GM21825 (cell line): ENCODE results near the gene KCP.

ENCODE experiments used
- ATAC-seq: cut with Tn5 transposase; IDR thresholded peaks from one replicate; pipeline ENCODE4 v1.9.1; 2021; ENCODE audit warnings: mild to moderate bottlenecking, moderate library complexity; ENCODE audit not compliant: unreplicated experiment

The KCP gene

DNA sequence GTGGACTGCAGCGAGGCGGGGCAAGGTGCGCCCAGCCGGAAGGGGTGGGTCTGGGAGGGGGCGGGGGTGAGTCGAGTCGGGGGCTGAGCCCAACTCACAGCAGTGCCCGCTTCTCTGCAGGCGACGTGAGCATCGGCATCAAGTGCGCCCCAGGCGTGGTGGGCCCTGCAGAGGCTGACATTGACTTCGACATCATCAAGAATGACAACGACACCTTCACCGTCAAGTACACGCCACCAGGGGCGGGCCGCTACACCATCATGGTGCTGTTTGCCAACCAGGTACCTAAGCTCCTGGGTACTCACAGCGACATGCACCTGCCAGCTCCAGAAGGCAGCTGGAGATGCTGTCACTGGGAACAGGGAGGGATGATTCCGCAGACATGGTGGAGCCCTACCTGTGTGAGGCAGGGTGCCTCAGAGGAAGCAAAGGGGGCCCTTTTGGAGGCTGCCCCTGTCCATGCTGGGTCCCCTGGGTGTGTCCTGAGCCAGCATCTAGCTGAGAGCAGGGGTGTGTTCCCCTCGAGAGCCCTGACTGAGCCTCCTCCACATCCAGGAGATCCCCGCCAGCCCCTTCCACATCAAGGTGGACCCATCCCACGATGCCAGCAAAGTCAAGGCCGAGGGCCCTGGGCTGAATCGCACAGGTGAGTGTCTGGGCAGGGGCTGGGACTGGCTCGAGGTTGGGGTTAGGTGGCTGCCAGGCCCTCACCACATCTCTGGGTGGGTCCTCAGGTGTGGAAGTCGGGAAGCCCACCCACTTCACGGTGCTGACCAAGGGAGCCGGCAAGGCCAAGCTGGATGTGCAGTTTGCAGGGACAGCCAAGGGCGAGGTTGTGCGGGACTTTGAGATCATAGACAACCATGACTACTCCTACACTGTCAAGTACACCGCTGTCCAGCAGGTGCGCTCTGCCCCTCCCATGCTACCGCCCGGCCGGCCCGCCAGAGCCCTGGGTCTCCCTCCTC, 67.6 kb downstream of the KCP start:
- no peak for ATAC-seq

DNA sequence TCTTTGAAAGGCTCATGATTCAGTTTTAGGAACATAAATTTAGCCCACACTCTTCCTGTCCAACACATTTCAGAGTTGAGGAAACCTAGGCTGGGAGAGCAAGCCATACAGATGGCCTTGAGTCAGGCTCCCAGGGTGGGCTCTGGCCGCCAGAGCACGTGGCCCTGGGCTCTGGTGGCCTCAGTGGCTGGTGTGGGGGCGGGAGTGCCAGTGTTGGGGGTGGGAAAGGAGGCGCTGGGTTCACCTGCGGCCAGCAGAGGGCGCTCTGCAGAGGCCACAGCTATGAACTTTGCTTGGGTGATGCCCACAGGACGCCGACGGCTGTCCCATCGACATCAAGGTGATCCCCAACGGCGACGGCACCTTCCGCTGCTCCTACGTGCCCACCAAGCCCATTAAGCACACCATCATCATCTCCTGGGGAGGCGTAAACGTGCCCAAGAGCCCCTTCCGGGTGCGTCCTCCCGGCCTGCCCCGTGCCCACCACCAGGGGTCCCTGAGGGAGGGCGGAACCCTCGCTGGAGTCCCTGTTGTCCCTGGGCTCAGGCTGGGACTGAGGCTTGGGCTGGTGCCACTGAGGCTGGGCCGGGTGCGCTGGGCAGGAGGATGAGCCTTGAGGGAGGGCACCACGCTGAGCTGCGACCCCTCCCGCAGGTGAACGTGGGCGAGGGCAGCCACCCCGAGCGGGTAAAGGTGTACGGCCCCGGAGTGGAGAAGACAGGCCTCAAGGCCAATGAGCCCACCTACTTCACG, 68.4 kb downstream of the KCP start:
- ATAC-seq: no peak

DNA sequence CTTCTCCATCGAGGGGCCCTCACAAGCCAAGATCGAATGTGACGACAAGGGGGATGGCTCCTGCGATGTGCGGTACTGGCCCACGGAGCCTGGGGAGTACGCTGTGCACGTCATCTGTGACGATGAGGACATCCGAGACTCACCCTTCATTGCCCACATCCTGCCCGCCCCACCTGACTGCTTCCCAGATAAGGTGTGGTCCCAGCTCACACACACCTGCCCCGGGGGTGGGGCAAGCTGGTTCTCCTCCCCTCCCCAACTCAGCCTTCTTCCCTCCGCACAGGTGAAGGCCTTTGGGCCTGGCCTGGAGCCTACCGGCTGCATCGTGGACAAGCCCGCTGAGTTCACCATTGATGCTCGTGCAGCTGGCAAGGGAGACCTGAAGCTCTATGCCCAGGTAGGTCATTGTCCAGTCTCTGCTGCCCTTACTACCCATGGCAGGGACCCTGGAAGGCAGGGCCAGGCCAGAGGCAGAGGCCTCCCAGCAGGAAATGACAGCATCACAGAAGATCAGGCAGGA, 69.3 kb downstream of the KCP start:
- no peak for ATAC-seq

DNA sequence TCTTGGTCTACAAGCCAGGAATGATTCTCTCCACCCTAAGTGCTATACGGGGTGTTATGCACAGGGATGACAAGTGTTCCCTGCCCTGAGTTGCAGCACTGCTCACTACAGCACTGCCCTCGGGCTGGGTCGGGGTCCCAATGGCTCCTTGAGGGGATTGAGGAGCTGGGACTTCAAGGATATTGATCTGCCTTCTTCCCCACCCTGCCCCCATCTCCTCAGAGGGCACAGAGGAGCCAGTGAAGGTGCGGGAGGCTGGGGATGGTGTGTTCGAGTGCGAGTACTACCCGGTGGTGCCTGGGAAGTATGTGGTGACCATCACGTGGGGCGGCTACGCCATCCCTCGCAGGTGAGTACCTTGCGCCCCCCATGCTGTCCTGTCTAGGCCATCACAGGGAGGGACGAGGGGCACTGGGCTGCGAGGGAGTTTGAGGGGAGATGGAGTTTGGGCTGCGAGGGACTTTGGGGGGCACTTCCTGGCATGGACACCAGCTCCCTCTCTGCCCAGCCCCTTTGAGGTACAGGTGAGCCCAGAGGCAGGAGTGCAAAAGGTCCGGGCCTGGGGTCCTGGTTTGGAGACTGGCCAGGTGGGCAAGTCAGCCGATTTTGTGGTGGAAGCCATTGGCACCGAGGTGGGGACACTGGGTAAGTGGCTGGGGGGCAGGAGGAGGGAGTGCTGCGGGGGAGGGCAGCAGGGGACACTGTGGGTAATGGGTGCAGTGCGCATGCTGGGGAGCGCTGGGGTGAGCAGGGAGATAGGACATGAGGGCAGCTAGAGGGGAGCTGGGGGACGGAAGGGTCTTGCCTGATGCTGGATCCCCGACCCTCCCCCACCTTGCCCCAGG, 70.0 kb downstream of the KCP start:
- ATAC-seq: no peak

DNA sequence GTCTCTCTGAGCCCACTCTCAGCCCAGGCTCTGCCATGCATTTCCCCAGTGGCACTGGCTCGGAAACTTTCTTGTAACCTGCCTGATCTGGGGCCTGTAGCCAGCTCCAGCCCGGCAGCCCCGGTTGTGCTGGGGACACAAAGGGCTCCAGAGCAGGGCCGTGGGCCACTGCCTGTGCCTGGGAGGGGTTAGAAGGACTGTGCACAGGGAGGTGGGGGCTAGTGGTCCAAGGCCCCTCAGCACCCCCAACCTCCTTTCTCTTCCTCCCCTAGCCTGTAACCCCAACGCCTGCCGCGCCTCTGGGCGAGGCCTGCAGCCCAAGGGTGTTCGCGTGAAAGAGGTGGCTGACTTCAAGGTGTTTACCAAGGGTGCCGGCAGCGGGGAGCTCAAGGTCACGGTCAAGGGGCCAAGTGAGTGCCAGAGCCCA, 70.7 kb downstream of the KCP start:
- no peak for ATAC-seq

DNA sequence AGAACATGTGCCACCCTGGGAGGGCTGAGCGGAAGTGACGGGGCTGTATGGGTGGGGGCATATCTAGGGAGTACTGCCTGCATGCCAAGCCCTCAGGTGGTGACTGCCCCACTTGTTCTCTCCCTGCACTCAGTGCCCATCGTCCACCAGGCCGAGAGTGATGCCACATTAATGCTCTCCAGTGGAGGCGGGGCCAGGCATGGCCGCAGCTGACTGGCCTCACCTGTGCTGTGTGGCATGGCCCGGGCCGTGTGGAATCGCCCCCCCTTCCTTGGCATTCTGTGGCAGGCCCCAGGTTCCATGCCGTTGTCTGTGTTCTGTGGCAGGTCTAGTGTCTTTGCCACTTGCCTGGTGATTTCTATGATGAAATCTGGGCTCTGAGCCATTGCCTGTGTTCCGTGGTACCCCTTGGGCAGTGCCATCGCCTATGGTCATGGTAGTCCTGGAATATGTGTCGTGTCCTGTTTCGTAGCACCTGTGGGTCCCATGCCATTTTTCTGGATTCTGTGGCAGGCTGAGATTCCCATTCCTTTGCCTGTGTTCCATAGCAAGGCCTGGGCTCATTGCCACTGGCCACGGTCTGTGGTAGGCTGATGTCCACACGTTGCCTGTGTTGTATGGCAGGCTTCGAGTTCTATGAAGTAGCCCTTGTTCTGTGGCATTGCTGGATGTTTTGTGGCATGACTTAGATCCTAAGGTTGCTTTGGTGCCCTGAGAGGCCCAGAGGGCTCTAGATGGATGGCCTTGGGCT, 71.4 kb downstream of the KCP start:
- no peak for ATAC-seq

DNA sequence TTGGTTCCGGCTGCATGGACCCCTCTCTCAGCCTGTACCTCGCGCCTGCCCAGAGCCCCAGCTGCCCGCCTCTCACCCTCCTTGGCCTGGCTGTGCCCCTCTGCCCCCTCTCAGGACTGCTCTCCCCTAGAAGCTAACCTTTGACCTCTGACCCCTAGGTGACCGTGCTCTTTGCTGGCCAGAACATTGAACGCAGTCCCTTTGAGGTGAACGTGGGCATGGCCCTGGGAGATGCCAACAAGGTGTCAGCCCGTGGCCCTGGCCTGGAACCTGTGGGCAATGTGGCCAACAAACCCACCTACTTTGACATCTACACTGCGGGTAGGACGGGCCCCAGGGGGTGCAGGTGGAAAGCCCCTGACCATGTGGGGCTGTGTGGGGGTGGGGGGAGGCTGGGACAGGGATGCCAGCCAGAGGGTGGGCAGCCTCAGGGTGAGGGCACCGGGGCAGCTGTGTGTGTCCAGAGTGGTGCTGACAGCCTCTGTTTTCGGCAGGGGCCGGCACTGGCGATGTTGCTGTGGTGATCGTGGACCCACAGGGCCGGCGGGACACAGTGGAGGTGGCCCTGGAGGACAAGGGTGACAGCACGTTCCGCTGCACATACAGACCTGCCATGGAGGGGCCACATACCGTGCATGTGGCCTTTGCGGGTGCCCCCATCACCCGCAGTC, 72.3 kb downstream of the KCP start:
- ATAC-seq: no peak

DNA sequence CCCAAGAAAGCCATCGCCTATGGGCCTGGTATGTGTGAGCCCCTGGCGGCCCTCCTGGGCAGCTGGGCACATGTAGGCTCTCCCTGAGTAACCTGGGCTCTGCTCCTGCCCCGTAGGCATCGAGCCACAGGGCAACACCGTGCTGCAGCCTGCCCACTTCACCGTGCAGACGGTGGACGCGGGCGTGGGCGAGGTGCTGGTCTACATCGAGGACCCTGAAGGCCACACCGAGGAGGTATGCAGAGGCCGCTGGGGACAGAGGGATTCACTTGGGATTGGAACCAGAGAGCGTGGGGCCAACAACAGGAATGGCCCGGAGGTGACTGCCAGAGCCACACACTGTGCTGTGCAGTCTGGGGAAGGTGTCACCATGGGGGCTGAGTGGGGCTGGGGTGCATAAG, 73.0 kb downstream of the KCP start:
- no peak for ATAC-seq

DNA sequence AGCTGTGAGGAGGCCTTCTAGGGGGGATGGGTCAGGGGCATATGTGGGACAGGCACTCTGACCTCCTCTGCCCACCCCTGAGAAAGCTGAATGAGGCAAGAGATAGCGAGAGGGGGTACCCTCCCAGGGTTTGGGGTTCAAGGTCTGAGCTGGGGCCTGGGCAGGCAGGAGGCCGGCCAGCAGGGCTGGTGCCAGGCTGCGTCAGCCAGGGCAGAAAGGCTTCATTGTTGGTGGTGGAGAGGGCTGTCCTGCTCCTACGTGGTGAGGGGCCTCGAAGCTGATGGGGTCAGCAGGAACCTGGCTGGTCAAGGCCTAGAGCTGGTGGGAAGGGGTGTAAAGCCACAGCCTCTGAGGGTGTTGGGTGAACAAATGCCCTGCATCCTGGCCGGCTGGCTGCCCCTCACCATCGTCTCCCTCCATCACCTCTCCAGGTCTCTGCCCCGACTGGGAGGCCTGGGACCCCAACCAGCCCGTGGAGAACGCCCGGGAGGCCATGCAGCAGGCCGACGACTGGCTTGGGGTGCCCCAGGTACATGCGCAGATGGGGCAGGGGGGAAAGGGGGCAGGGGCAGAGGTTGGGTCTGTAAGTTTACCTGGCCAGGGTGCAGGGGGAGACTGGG, 73.7 kb downstream of the KCP start:
- ATAC-seq: no peak

DNA sequence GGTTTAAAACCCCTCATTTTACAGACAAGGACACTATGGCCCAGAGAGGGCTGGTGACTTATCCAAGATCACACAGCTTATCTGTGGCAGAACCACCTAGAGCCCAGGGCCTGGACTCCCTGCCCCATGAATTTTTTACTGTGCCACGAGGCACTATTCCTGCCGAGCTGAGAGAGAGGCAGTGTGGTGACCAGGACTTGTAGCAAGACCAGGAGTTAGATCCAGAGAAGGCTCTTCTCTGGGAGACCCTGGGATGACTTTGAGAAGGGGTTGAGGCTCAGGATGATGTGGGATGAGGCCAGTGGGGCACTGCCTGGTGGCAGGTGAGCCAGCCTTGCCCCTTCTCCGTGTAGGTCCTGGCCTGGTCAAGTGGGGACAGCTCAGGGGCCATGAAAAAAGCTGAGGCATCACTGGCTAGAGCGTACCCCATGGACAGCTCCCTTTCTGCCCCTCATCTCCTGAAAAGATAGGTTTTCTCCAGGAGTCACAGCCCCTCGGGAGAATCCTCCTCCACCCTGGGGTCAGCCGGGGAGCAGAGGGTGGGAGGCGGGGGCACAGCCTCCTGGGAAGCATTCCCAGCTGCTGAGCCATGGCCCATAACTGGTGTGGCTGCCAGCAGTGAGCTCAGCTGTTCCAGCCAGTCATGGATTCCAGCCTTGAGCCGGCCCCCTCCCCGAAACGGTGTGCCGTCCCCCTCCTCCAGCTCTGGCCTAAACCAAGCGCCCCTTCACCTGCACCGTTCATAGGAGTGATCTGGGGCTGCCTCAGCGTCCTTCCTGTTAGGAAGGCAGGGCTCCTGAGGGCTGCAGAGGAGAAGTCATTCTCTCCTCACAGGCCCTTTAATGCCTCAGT, 74.5 kb downstream of the KCP start:
- ATAC-seq: no peak

DNA sequence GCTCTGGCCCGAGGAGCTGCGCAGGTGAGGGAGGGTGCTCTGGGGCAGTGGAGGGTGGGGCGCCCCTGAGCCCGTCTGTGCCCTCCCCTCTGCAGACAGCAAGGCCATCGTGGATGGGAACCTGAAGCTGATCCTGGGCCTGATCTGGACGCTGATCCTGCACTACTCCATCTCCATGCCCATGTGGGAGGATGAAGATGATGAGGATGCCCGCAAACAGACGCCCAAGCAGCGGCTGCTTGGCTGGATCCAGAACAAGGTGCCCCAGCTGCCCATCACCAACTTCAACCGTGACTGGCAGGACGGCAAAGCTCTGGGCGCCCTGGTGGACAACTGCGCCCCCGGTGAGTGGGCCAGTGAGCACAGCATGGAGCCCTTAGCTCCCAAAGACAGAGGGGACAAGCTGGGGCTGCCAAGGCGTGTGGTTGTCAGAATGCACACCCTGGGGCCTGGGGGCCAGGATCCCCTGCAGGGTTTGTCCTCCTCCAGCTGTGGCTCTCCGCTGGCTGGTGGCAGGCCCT, 75.2 kb downstream of the KCP start:
- no peak for ATAC-seq

DNA sequence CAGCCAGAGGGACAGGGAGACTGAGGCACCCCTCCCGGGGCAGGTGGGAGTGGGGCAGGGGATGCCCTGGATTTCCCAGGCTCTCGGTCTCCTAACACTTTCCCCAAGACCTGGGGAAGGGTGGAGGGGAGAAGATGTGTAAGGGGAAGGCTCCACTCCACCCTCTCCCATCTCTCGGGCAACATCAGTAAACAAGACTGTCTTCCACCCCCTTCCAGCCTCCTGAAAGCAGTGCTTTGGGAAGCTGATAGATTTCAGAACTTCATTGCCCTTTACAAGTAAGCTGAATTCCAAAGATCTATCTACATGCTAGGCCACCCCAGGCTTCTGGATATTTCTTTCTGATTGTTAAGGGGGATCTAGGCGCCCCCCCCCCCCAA, 76.6 kb downstream of the KCP start:
- ATAC-seq: no peak

DNA sequence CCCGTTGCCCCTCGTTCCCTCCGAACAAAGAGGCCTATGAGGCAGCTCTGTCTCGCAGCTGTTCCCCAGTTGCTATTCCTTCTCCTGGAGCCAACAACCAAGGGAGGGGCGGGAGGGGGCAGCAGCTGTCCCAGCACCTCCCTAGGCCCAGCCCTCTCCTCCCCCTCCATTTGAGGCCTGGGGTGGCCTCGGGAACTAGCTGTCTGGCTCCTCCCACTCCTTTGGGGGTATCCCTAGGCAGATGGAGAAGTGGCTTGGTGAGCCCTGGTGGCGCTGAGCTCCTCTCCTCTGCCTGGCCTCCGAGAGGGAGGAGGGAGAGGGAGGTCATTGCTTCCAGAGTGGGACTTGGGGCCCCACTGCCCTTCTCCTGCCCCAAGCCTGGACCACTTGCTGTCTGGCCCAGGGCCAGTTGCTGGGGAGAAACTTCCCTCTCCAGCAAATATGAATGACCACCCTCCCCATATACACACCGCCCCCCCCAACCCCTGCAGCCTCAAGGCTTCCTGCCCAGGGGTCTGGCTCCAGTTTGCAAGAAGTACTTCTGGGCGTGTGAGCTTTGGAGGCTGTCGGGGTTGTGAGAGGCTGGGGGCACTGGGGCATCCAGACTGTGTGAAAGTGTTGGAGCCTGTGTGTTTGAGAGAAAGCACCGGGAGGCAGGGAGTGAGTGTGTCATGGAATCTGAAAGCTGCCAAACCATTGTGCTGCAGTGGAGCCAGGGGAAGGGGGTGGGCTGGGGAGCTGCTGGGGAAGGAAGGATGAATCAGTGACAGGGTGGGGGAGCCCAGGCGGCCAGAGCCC, 77.2 kb downstream of the KCP start:
- no peak for ATAC-seq

DNA sequence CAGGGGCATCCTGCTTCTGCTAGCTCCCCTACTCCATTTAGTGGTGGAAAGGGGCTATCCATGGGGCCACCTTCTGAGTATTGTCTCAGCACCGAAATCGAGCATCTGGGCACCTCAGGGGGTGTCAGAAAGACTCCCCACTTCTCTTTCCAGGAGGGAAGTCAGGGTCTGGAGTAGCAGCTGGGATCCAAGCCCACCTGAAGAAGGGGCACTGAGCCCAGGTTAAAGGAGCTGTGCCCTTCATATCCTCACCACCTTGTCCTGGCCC, 77.7 kb downstream of the KCP start:
- ATAC-seq: no peak

DNA sequence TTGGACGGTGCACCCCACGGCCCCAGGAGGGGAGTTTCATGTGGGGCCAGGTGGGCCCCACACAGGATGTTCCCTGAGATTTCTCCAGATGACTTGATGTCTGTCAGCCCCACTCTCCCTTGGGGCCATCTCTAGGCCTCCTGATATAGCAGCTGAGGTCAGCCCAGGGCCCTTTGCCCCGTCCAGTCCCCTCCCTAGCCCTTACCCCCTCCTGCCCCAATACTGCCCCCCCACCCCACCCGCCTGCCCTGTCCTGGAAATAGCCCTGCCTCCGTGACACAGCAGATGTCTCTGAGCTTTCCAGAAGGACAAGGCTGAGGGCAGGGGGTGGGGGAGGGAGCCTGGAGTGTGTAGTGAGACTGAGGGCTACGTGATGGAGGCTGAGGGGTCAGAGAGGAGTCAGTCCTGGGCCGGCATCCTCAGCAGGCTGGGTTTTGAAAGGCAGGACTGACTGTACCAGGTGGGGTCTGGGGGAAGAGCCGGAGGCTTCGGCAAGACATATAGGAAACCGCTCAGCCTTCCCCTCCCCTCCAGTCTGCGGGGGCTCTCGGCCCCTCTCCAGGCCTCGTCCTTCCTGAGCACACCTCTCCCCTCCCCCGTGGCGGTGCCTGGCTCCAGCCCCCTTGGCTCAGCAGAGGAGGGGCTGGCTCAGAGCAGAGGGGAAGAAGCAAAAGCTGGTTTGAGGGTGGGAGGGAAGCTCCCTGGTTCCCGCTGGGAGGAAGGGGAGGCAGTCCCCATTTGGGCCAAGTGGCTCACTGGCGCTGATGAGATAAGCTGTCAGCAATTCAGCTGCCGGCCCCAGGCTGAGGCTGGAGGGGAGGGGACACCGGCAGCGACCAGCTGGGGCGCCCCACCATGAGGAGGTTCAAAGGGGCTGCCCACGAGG, 78.3 kb downstream of the KCP start:
- no peak for ATAC-seq

DNA sequence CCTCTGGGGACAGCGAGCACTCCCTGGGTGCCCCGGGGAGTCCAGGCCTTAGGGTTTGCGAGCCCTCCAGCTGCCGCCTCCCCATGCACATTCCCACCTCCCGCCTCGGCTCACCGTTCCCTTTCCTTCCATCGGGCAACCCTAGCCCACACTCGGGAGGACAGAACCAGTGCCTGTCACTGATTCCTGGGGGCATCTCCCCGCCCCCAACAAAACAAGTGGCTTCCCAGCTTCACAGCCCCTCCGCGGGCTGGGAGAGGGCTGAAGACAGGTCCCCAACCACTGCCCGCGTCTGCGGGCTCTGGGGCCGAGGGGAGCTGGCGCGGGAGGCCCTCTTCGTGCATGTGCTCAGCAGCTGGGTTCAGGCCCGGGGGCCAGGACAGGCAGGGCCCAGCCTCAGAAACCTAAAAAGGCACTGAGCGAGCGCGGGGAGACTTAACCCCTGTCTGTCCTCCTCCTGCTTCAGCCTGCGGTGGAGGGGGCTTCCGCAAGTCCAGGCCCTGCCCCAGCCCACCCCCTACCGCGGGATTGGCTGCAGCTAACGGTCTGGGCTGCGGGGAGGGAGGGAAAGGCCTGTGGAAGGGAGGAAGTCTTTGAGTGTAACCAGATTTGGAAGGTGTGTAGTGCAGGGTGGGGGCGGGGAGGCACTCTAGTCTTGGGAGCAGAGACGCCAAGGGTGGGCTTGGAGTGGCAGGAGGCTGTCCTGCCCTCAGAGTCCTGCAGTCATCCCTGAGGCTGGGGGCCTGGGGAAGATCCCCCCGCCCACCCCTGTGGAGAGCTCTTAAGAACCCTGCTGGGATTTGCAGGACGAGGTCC, 79.1 kb downstream of the KCP start:
- no peak for ATAC-seq
